ENCODE results near the gene ITK.
A peak's percentile ranks its signal among the peaks of the same experiment; 100 is the strongest.

DNA sequence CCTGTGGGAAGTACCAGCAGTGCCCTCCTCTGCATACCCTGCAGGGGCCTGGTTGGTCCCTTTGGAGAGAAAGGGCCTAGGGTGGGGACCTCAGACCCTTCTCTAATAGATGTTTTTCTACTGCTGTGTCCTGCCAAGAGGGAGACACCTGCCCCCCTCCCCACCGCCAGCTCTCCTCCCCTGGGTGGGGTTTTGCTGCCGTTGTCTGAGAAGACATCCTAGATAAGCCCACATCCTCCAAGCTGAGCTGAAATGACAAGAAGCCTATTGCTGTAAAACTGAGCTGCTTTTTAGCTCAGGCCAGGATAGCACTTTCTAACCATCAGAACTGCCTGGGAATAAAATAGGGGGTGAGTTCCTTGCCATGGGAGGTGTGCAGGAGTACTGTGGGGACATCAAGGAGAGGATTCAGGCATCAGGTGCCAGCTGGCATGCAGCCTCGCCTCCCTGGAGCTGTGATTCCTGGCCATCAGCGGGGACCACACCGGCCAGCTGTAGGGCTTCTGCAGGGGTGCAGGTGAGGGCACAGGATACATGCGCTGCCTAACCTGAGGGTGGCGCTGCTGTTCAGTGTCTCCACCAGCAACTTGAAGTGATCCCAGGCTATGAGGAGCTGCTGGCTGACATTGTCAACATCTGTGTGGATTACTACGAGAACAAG, 123.2 kb downstream of the ITK start:
- TF ChIP-seq, protein P1, sequence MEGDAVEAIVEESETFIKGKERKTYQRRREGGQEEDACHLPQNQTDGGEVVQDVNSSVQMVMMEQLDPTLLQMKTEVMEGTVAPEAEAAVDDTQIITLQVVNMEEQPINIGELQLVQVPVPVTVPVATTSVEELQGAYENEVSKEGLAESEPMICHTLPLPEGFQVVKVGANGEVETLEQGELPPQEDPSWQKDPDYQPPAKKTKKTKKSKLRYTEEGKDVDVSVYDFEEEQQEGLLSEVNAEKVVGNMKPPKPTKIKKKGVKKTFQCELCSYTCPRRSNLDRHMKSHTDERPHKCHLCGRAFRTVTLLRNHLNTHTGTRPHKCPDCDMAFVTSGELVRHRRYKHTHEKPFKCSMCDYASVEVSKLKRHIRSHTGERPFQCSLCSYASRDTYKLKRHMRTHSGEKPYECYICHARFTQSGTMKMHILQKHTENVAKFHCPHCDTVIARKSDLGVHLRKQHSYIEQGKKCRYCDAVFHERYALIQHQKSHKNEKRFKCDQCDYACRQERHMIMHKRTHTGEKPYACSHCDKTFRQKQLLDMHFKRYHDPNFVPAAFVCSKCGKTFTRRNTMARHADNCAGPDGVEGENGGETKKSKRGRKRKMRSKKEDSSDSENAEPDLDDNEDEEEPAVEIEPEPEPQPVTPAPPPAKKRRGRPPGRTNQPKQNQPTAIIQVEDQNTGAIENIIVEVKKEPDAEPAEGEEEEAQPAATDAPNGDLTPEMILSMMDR (IDR thresholded peaks at IDR 0.05; ENCODE audit: low read depth, low read length, missing input control) = no peak
- TF ChIP-seq HNF4G (IDR thresholded peaks at IDR 0.05) = no peak
- no peak for TF ChIP-seq JUND (IDR thresholded peaks at IDR 0.05)
- TF ChIP-seq, protein P2, sequence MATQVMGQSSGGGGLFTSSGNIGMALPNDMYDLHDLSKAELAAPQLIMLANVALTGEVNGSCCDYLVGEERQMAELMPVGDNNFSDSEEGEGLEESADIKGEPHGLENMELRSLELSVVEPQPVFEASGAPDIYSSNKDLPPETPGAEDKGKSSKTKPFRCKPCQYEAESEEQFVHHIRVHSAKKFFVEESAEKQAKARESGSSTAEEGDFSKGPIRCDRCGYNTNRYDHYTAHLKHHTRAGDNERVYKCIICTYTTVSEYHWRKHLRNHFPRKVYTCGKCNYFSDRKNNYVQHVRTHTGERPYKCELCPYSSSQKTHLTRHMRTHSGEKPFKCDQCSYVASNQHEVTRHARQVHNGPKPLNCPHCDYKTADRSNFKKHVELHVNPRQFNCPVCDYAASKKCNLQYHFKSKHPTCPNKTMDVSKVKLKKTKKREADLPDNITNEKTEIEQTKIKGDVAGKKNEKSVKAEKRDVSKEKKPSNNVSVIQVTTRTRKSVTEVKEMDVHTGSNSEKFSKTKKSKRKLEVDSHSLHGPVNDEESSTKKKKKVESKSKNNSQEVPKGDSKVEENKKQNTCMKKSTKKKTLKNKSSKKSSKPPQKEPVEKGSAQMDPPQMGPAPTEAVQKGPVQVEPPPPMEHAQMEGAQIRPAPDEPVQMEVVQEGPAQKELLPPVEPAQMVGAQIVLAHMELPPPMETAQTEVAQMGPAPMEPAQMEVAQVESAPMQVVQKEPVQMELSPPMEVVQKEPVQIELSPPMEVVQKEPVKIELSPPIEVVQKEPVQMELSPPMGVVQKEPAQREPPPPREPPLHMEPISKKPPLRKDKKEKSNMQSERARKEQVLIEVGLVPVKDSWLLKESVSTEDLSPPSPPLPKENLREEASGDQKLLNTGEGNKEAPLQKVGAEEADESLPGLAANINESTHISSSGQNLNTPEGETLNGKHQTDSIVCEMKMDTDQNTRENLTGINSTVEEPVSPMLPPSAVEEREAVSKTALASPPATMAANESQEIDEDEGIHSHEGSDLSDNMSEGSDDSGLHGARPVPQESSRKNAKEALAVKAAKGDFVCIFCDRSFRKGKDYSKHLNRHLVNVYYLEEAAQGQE (IDR thresholded peaks at IDR 0.05) = no peak
- TF ChIP-seq RAD21 (IDR thresholded peaks at IDR 0.05) = peak in 1 of 2 donors; percentile 36
- TF ChIP-seq SP1 (IDR thresholded peaks at IDR 0.05) = no peak
- no peak for TF ChIP-seq GABPA (IDR thresholded peaks at IDR 0.05 in 1 of 2, conservative IDR thresholded peaks at IDR 0.05 in 1 of 2)
